H1 (cell line): ENCODE results near the gene PPFIA2. TPM values are rescaled to one million over a fixed set of nuclear protein-coding genes. Genes with fewer than 3 reads are reported as not detected.

ENCODE experiments used
- CTCF ChIA-PET: fragments of 300-600 bp; sonication (Branson Sonifier 250); formaldehyde crosslinking; loops from one replicate; lab custom pipeline; 2021; ENCODE audit not compliant: partially characterized antibody; lab: Charles Lee
- POLR2A ChIA-PET: fragments of 300-600 bp; sonication (Branson Sonifier 250); formaldehyde crosslinking; loops from one replicate; lab custom pipeline; 2021; ENCODE audit warnings: inconsistent platforms; ENCODE audit not compliant: partially characterized antibody; lab: Charles Lee
- DNase-seq, 2 experiments: peaks; one replicate each; pipeline versions ENCODE4 v3.0.0 to v3.0.0-alpha.2; 2010 to 2022; ENCODE audit warnings: low spot score in 2 of 2, low read depth in 1 of 2, mixed read lengths in 1 of 2
- FAIRE-seq: peaks from 2 replicates; lab custom pipeline; 2011; peaks lifted over from hg19 to GRCh38; lab: Jason Lieb, UNC
- H2AFZ ChIP-seq: 2 replicates; pipeline ENCODE4 v1.8.1; 2012; ENCODE audit warnings: low read length, inconsistent platforms
- H2AK5ac ChIP-seq: 2 replicates; pipeline ENCODE4 v1.6.1; 2013; ENCODE audit warnings: low read depth, low read length
- H2BK120ac ChIP-seq: replicated peaks from 2 replicates; pipeline ENCODE3; 2013; ENCODE audit warnings: low read depth, low read length, inconsistent platforms
- H2BK12ac ChIP-seq: 2 replicates; pipeline ENCODE4 v1.6.1; 2013; ENCODE audit warnings: low read depth, low read length
- H2BK15ac ChIP-seq: 2 replicates; pipeline ENCODE4 v1.6.1; 2013; ENCODE audit warnings: low read length
- H2BK20ac ChIP-seq: 2 replicates; pipeline ENCODE4 v1.6.1; 2013; ENCODE audit warnings: low read length
- H2BK5ac ChIP-seq: 2 replicates; pipeline ENCODE4 v1.6.1; 2013; ENCODE audit warnings: low read depth, low read length
- H3K14ac ChIP-seq: 2 replicates; pipeline ENCODE4 v1.6.1; 2013; ENCODE audit warnings: inconsistent platforms; ENCODE audit not compliant: insufficient read length
- H3K18ac ChIP-seq: 2 replicates; pipeline ENCODE4 v1.6.1; 2013; ENCODE audit warnings: low read length; ENCODE audit errors: extremely low read depth
- H3K23ac ChIP-seq: 2 replicates; pipeline ENCODE4 v1.6.1; 2013; ENCODE audit warnings: inconsistent platforms; ENCODE audit not compliant: insufficient read length
- H3K23me2 ChIP-seq: 2 replicates; pipeline ENCODE4 v1.6.1; 2013; ENCODE audit warnings: low read depth, low read length
- H3K27ac ChIP-seq: 2 replicates; pipeline ENCODE4 v1.6.1; 2011; ENCODE audit warnings: low read depth, low read length, inconsistent platforms
- H3K27me3 ChIP-seq, 4 experiments: replicated peaks in 1 of 4; 1 replicate in 1 of 4; 2 replicates in 3 of 4; pipeline versions ENCODE4 v1.6.1 to v1.8.1; 2011 to 2013; ENCODE audit warnings: low read length in 3 of 4, mild to moderate bottlenecking in 3 of 4, inconsistent platforms in 2 of 4, mixed read lengths in 2 of 4, moderate library complexity in 1 of 4; ENCODE audit not compliant: control insufficient read depth in 3 of 4, insufficient read depth in 3 of 4; ENCODE audit errors: extremely low read depth in 1 of 4
- H3K36me3 ChIP-seq, 4 experiments: 2 replicates each; pipeline versions ENCODE4 v1.6.1 to v1.8.1; 2011 to 2013; ENCODE audit warnings: mild to moderate bottlenecking in 4 of 4, low read length in 3 of 4, moderate library complexity in 2 of 4, control low read depth in 1 of 4, inconsistent platforms in 1 of 4; ENCODE audit not compliant: insufficient read depth in 4 of 4, control insufficient read depth in 2 of 4
- H3K4ac ChIP-seq: replicated peaks from 2 replicates; pipeline ENCODE3; 2013; ENCODE audit warnings: low read length, low read depth, mixed read lengths, inconsistent platforms; ENCODE audit not compliant: insufficient read length
- H3K4me1 ChIP-seq, 4 experiments: replicated peaks in 1 of 4; 1 replicate in 1 of 4; 2 replicates in 3 of 4; pipeline versions ENCODE4 v1.6.1 to v1.8.1; 2011 to 2013; ENCODE audit warnings: low read length in 3 of 4, inconsistent platforms in 2 of 4, mixed read lengths in 1 of 4; ENCODE audit not compliant: insufficient read depth in 4 of 4, control insufficient read depth in 3 of 4
- H3K4me2 ChIP-seq, 2 experiments: 2 replicates each; pipeline versions ENCODE4 v1.6.1 to v1.8.1; 2011 to 2013; ENCODE audit warnings: low read depth in 2 of 2, low read length in 2 of 2, control low read depth in 1 of 2, inconsistent platforms in 1 of 2, mild to moderate bottlenecking in 1 of 2; ENCODE audit not compliant: insufficient read depth in 1 of 2
- H3K4me3 ChIP-seq, 4 experiments: fragments of 200-600, 300-600 bp in 1 of 4; sonication (generic), shearing (Covaris generic), sonication (Bioruptor Twin) in 1 of 4; 2 replicates each; pipeline versions ENCODE4 v1.5.1 to v1.8.1; 2011 to 2016; ENCODE audit warnings: low read length in 4 of 4, low read depth in 3 of 4, control low read depth in 2 of 4, inconsistent platforms in 2 of 4, mild to moderate bottlenecking in 2 of 4, mixed read lengths in 1 of 4, moderate library complexity in 1 of 4; ENCODE audit not compliant: insufficient read depth in 2 of 4; ENCODE audit errors: extremely low read depth in 1 of 4
- H3K56ac ChIP-seq: replicated peaks from 2 replicates; pipeline ENCODE3; 2013; ENCODE audit warnings: low read depth, mild to moderate bottlenecking, mixed read lengths, low read length, inconsistent platforms; ENCODE audit not compliant: insufficient read length
- H3K79me1 ChIP-seq: 2 replicates; pipeline ENCODE4 v1.6.1; 2013; ENCODE audit warnings: low read depth, low read length, control low read depth
- H3K79me2 ChIP-seq, 2 experiments: 2 replicates each; pipeline versions ENCODE4 v1.6.1 to v1.8.1; 2012 to 2013; ENCODE audit warnings: low read length in 2 of 2, mild to moderate bottlenecking in 2 of 2, inconsistent platforms in 1 of 2; ENCODE audit not compliant: insufficient read depth in 2 of 2, control insufficient read depth in 1 of 2
- H3K9ac ChIP-seq, 4 experiments: replicated peaks in 1 of 4; 1 replicate in 1 of 4; 2 replicates in 3 of 4; pipeline versions ENCODE4 v1.6.1 to v1.8.1; 2011 to 2013; ENCODE audit warnings: low read depth in 3 of 4, low read length in 3 of 4, control low read depth in 2 of 4, mild to moderate bottlenecking in 2 of 4, moderate library complexity in 2 of 4, inconsistent platforms in 1 of 4; ENCODE audit errors: extremely low read depth in 1 of 4
- H3K9me3 ChIP-seq, 2 experiments: 2 replicates each; pipeline versions ENCODE4 v1.6.1 to v1.8.1; 2012 to 2013; ENCODE audit warnings: mild to moderate bottlenecking in 2 of 2, moderate library complexity in 2 of 2, control low read depth in 1 of 2, inconsistent platforms in 1 of 2, low read depth in 1 of 2, low read length in 1 of 2, mixed read lengths in 1 of 2; ENCODE audit not compliant: insufficient read depth in 2 of 2
- H4K20me1 ChIP-seq, 2 experiments: replicated peaks in 1 of 2; 2 replicates each; pipeline versions ENCODE3 to v1.8.1; 2011 to 2013; ENCODE audit warnings: inconsistent platforms in 2 of 2, low read length in 2 of 2, mild to moderate bottlenecking in 1 of 2; ENCODE audit not compliant: insufficient read depth in 2 of 2, control insufficient read depth in 1 of 2
- H4K5ac ChIP-seq: 2 replicates; pipeline ENCODE4 v1.6.1; 2013; ENCODE audit warnings: low read length, low read depth, mixed read lengths, inconsistent platforms; ENCODE audit not compliant: insufficient read length
- H4K8ac ChIP-seq: 2 replicates; pipeline ENCODE4 v1.8.0; 2013; ENCODE audit warnings: mild to moderate bottlenecking, moderate library complexity, low read length, inconsistent platforms; ENCODE audit not compliant: insufficient read depth; ENCODE audit errors: extremely low read depth
- H4K91ac ChIP-seq: replicated peaks from 2 replicates; pipeline ENCODE3; 2013; ENCODE audit warnings: low read length, mixed read lengths, inconsistent platforms; ENCODE audit not compliant: insufficient read length
- BRCA1 ChIP-seq: IDR thresholded peaks from 2 replicates; pipeline ENCODE4 v1.6.1; 2012; ENCODE audit warnings: low read depth, low read length, improper control_type of control experiment
- EGR1 ChIP-seq: IDR thresholded peaks from 2 replicates; pipeline ENCODE4 v1.6.1; 2011; ENCODE audit warnings: low read depth, low read length, borderline replicate concordance
- KDM1A ChIP-seq: fragments of 200-600, 300-600 bp; sonication (generic); IDR thresholded peaks from 2 replicates; pipeline ENCODE4 v1.7.1; 2016; ENCODE audit warnings: mild to moderate bottlenecking, low read length, borderline replicate concordance
- KDM4A ChIP-seq: IDR thresholded peaks from one replicate; pipeline ENCODE4 v1.7.1; 2012; ENCODE audit warnings: low read depth, mild to moderate bottlenecking, moderate library complexity, low read length, inconsistent platforms; ENCODE audit not compliant: severe bottlenecking
- RBBP5 ChIP-seq: IDR thresholded peaks from 2 replicates; pipeline ENCODE4 v1.7.1; 2012; ENCODE audit warnings: low read depth, mild to moderate bottlenecking, inconsistent platforms, low read length, moderate library complexity, borderline replicate concordance
- RFX5 ChIP-seq: IDR thresholded peaks from 2 replicates; pipeline ENCODE4 v1.6.1; 2011; ENCODE audit warnings: low read depth, low read length, improper control_type of control experiment, borderline replicate concordance
- SP2 ChIP-seq: IDR thresholded peaks from 2 replicates; pipeline ENCODE4 v1.6.1; 2012; ENCODE audit warnings: mild to moderate bottlenecking, low read length, inconsistent platforms
- TBP ChIP-seq: IDR thresholded peaks from 2 replicates; pipeline ENCODE4 v1.6.1; 2011; ENCODE audit warnings: low read depth, low read length, improper control_type of control experiment
- WGBS, 2 experiments: shearing (Covaris generic) in 1 of 2; methylation state at CpG; one replicate each; pipeline versions ENCODE4 v1.1.6 to v1.1.7; 2013 to 2015; ENCODE audit warnings: low lambda C conversion rate in 2 of 2, mixed read lengths in 2 of 2, inconsistent platforms in 1 of 2, low coverage in 1 of 2, missing lambda C conversion rate in 1 of 2; ENCODE audit not compliant: insufficient replicate concordance in 2 of 2, insufficient coverage in 1 of 2, insufficient read length in 1 of 2; ENCODE audit errors: extremely low coverage in 1 of 2, missing lambda C conversion rate in 1 of 2; 5-methylcytosine and 5-hydroxymethylcytosine counted together
- polyA plus RNA-seq, 7 experiments: library from polyadenylated mRNA; depleted of rRNA in 3 of 7; stranded (reverse) in 5 of 7; unstranded in 2 of 7; fragments of >200 nt in 5 of 7; fragments of 200-250 nt in 2 of 7; gene quantifications; 1 replicate in 5 of 7; 2 replicates in 1 of 7; 4 replicates in 1 of 7; pipeline versions ENCODE4 v1.2.1 to v1.2.3, GENCODE V29; 2011 to 2013; ENCODE audit warnings: missing spikeins in 2 of 7, mixed read lengths in 2 of 7
- total RNA-seq: library from RNA; stranded (reverse); fragmentation: NEBNext Ultra II Directional; extraction: Animal tissue kit (Norgen Biotek cat#: 25700); gene quantifications from 2 replicates; pipeline ENCODE4 v1.2.1, GENCODE V29; 2021

Gene PPFIA2
- total and polyA plus RNA-seq, 2 of the 8 experiments (the other 6 are each of a cell fraction or from before 2014, with no cell fraction given), result 1.2 to 1.8 TPM

DNA sequence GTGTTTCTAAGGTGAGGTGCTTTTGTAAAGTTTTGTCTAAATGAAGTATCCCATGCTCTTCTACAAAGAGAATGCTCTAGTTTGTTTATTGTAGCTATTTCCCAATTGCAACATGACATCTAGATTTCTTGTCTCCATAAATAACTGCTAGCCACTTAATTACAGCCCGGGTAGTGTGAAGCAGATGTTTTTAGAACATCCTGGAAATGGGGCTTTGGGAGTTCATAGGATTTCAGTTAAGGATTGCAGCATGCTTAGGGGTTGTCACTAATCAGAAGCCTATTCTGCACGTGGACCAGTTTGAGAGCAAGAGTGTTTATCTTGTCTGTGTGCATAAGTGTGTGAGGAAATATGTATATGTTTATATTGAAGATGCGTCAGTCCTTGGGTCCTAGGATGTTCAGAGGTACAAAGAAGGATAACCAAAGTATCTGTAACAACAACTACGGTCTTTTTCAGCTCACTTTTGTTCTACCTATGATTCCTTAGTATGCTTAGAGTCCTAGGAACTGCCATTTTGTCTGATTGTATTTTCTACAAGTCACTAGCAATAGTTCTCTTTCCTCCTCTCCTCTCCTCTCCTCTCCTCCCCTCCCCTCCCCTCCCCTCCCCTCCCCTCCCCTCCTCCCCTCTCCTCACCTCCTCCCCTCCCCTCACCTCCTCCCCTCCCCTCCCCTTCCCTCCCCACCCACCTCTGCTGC, 546.0 kb downstream of the PPFIA2 start:
- Histone ChIP-seq H3K4me1 (peaks cover 0 to 16% (median 9%) of the 10 kb centered on the region in 4 experiments; a peak in 4 of 7 replicates), H3K9ac (no peak overlapping the region), H4K20me1 (no peaks in the 10 kb centered on the region), H3K9me3 (no peaks in the 10 kb centered on the region), H4K8ac (no peak overlapping the region), H3K4me3 (no peak overlapping the region), H3K56ac (no peak overlapping the region), H2BK20ac (no peak overlapping the region), H3K4ac (no peak overlapping the region), H3K4me2 (no peak overlapping the region), H3K14ac (no peak overlapping the region), H3K27ac (no peak overlapping the region), H3K23me2 (no peaks in the 10 kb centered on the region), H4K91ac (no peak overlapping the region), H2AK5ac (no peak overlapping the region), H3K79me1 (no peaks in the 10 kb centered on the region), H2BK5ac (no peak overlapping the region), H3K23ac (no peak overlapping the region), H3K79me2 (no peaks in the 10 kb centered on the region), H2AFZ (no peak overlapping the region), H4K5ac (no peak overlapping the region), H2BK12ac (no peak overlapping the region), H2BK15ac (no peak overlapping the region)
- POLR2A ChIA-PET, result no interaction called here
- WGBS, 2 experiments, result 83% methylated on average over 4 of the region's 4 CpGs; no CpG with 5 or more reads in 1 of the 2 experiments
- CTCF ChIA-PET, result interaction anchor here (1.1 kb wide), 1 partner anchor 85 kb away, joined by 4 read pairs; no protein-coding TSS in a partner anchor
- no peak for DNase-seq
- TF ChIP-seq SP2 (no peak), TBP (no peak), BRCA1 (no peak), KDM1A (no peak), EGR1 (no peak), RBBP5 (no peak), RFX5 (no peak), KDM4A (no peak)
- TF ChIP-seq, all 59 proteins: peak for 0
- Histone ChIP-seq H3K27me3 (no peaks in the 10 kb centered on the region), H2BK120ac (no peak overlapping the region), H3K18ac (no peak overlapping the region), H3K36me3 (no peaks in the 10 kb centered on the region; a peak in 1 of 8 replicates)
- no peak for FAIRE-seq
